Caco-2 (cell line): ENCODE data around the gene GID8. TPM values are rescaled to one million over a fixed set of nuclear protein-coding genes. Genes with fewer than 3 reads are reported as not detected.

Experiments
- BruUV-seq: library from RNA; stranded (reverse); fragments of 400-500 nt; replicated peaks from 2 replicates; lab custom pipeline; 2021; lab: Mats Ljungman, UMichigan
- CTCF ChIA-PET: fragments of 300-600 bp; sonication (Branson Sonifier 250); formaldehyde crosslinking; loops from one replicate; lab custom pipeline; 2022; ENCODE audit warnings: antibody characterized with exemption; lab: Charles Lee
- POLR2A ChIA-PET: fragments of 300-600 bp; sonication (Branson Sonifier 250); formaldehyde crosslinking; loops from one replicate; lab custom pipeline; 2022; ENCODE audit warnings: antibody characterized with exemption; lab: Charles Lee
- DNase-seq, 2 experiments: peaks; one replicate each; pipeline versions ENCODE4 v3.0.0 to v3.0.0-alpha.2; 2020 to 2022
- H3K27me3 ChIP-seq: replicated peaks from 2 replicates; pipeline ENCODE4 v1.6.0; 2011; ENCODE audit warnings: low read length; ENCODE audit not compliant: control insufficient read depth, insufficient read depth
- H3K36me3 ChIP-seq: 2 replicates; pipeline ENCODE4 v1.5.1; 2011; ENCODE audit warnings: low read length; ENCODE audit not compliant: control insufficient read depth, insufficient read depth
- H3K4me1 ChIP-seq: fragments of 250-450 bp; sonication (Bioruptor Pico); 2 replicates; pipeline ENCODE4 v1.5.1; 2020; ENCODE audit warnings: mild to moderate bottlenecking
- H3K4me3 ChIP-seq: 2 replicates; pipeline ENCODE4 v1.5.1; 2011; ENCODE audit warnings: low read depth, mild to moderate bottlenecking, control low read depth, low read length
- H3K9me3 ChIP-seq: fragments of 250-450 bp; sonication (Bioruptor Pico); 2 replicates; pipeline ENCODE4 v1.5.1; 2020; ENCODE audit warnings: mild to moderate bottlenecking, moderate library complexity
- H3K27ac Mint-ChIP-seq: one replicate; pipeline ENCODE4 v1.8.0; 2022; ENCODE audit warnings: mixed read lengths; ENCODE audit not compliant: unreplicated experiment
- H3K27me3 Mint-ChIP-seq: one replicate; pipeline ENCODE4 v1.8.0; 2022; ENCODE audit warnings: mixed read lengths; ENCODE audit not compliant: insufficient read depth, unreplicated experiment
- H3K36me3 Mint-ChIP-seq: one replicate; pipeline ENCODE4 v1.8.0; 2022; ENCODE audit warnings: mild to moderate bottlenecking, mixed read lengths; ENCODE audit not compliant: insufficient read depth, unreplicated experiment
- H3K4me1 Mint-ChIP-seq: one replicate; pipeline ENCODE4 v1.8.0; 2022; ENCODE audit warnings: low read depth, mixed read lengths; ENCODE audit not compliant: unreplicated experiment
- H3K4me3 Mint-ChIP-seq: one replicate; pipeline ENCODE4 v1.8.0; 2022; ENCODE audit warnings: mild to moderate bottlenecking, moderate library complexity, mixed read lengths; ENCODE audit not compliant: unreplicated experiment
- H3K9me3 Mint-ChIP-seq: one replicate; pipeline ENCODE4 v1.8.0; 2022; ENCODE audit warnings: mixed read lengths; ENCODE audit not compliant: unreplicated experiment
- intact Hi-C: fragments of 100-400 bp; cut with micrococcal nuclease; formaldehyde crosslinking; loops from one replicate; pipeline ENCODE4 v1.10.0; 2022; ENCODE audit not compliant: unreplicated experiment
- total RNA-seq: library from RNA; stranded (reverse); gene quantifications from 2 replicates; pipeline ENCODE4 v1.2.3, GENCODE V29; 2022
- TF ChIP-seq, protein P1 (sequence below), 2 experiments: fragments of 200-600 bp in 1 of 2; IDR thresholded peaks; 1 replicate in 1 of 2; 2 replicates in 1 of 2; pipeline versions ENCODE4 v1.5.1 to v1.8.0; 2011 to 2022; ENCODE audit warnings: antibody characterized with exemption in 1 of 2, control low read depth in 1 of 2, inconsistent platforms in 1 of 2, low read depth in 1 of 2, low read length in 1 of 2, mild to moderate bottlenecking in 1 of 2, moderate library complexity in 1 of 2; ENCODE audit not compliant: insufficient read depth in 1 of 2, severe bottlenecking in 1 of 2, unreplicated experiment in 1 of 2

The GID8 gene
- total RNA-seq, 1 experiment from 2014 or later: 133 TPM

GRCh38 chr20:62944184-62944583 is 6.2 kb downstream of the GID8 start:
- peaks cover 6% of the 10 kb centered on the region for H3K4me1 ChIP-seq
- TF ChIP-seq, protein P1, sequence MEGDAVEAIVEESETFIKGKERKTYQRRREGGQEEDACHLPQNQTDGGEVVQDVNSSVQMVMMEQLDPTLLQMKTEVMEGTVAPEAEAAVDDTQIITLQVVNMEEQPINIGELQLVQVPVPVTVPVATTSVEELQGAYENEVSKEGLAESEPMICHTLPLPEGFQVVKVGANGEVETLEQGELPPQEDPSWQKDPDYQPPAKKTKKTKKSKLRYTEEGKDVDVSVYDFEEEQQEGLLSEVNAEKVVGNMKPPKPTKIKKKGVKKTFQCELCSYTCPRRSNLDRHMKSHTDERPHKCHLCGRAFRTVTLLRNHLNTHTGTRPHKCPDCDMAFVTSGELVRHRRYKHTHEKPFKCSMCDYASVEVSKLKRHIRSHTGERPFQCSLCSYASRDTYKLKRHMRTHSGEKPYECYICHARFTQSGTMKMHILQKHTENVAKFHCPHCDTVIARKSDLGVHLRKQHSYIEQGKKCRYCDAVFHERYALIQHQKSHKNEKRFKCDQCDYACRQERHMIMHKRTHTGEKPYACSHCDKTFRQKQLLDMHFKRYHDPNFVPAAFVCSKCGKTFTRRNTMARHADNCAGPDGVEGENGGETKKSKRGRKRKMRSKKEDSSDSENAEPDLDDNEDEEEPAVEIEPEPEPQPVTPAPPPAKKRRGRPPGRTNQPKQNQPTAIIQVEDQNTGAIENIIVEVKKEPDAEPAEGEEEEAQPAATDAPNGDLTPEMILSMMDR (IDR thresholded peaks at IDR 0.05; ENCODE audit: insufficient read depth in 1 of 2, low read depth in 1 of 2, low read length in 1 of 2, severe bottlenecking in 1 of 2, unreplicated experiment in 1 of 2): no peak
- H3K27me3 ChIP-seq: no peaks in the 10 kb centered on the region
- Mint-ChIP-seq H3K27ac (no peak overlapping the region), H3K27me3 (no peaks in the 10 kb centered on the region), H3K4me3 (no peak overlapping the region), H3K4me1 (peaks cover 7% of the 10 kb centered on the region), H3K9me3 (peaks cover 13% of the 10 kb centered on the region), H3K36me3 (peaks cover 88% of the 10 kb centered on the region)
- intact Hi-C loops: no loop called here
- peaks cover 31% of the 10 kb centered on the region for H3K36me3 ChIP-seq
- no peaks in the 10 kb centered on the region for H3K9me3 ChIP-seq
- ChIA-PET CTCF (interaction anchor here (1.0 kb wide), 1 partner anchor 9 kb away, joined by 3 read pairs; no protein-coding TSS in a partner anchor), POLR2A (no interaction called here)
- DNase-seq: peak in 1 of 2 experiments; percentile 33
- BruUV-seq: no TSS peak
- H3K4me3 ChIP-seq: no peak overlapping the region

DNA sequence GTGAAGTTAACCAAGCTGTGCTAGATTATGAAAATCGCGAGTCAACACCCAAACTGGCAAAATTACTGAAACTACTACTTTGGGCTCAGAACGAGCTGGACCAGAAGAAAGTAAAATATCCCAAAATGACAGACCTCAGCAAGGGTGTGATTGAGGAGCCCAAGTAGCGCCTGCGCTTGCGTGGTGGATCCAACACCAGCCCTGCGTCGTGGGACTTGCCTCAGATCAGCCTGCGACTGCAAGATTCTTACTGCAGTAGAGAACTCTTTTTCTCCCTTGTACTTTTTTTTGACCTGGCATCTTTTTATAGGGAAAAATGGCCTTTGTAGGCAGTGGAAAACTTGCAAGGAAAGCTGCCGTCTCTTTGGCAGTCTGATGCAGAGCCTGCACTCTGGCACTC is 6.8 kb downstream of the GID8 start:
- TF ChIP-seq, protein P1 (IDR thresholded peaks at IDR 0.05; ENCODE audit: insufficient read depth in 1 of 2, low read depth in 1 of 2, low read length in 1 of 2, severe bottlenecking in 1 of 2, unreplicated experiment in 1 of 2): no peak
- H3K4me3 Mint-ChIP-seq: no peak overlapping the region
- POLR2A ChIA-PET: no interaction called here

DNA sequence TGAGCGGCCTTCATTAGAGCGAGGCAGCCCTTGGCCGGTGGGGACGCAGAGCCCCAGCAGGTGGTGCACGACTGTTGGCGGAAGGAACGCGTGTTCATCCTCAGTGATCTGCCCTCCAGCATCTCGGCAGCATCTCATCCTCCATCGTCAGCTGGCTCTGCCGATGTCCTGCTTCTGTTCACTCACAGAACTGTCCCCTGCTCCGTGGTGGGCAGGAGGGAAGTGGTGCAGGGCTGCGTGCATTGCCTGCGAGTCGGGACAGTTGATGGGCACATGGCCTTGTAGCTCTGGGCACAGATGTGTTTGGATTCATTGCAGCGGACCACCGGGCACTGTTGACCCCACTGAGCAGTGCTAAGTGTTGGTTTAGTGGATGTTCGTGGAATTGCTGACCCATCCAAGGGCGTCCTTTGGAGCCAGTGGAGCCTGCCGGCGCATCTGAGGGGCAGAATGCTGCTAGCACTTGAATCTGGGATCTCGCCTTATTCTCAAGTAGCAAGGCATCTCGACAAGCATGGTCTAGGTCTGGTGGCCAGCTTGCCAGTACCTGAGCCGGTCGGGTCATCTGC is 7.9 kb downstream of the GID8 start:
- H3K27ac Mint-ChIP-seq: no peak overlapping the region
- ChIA-PET CTCF (no interaction called here), POLR2A (no interaction called here)
- no peaks in the 10 kb centered on the region for H3K27me3 Mint-ChIP-seq
- TF ChIP-seq, protein P1 (IDR thresholded peaks at IDR 0.05; ENCODE audit: insufficient read depth in 1 of 2, low read depth in 1 of 2, low read length in 1 of 2, severe bottlenecking in 1 of 2, unreplicated experiment in 1 of 2): no peak
- DNase-seq: peak in 1 of 2 experiments; percentile 41
- Histone ChIP-seq H3K36me3 (peaks cover 30% of the 10 kb centered on the region), H3K27me3 (no peaks in the 10 kb centered on the region), H3K4me3 (no peak overlapping the region), H3K9me3 (no peaks in the 10 kb centered on the region), H3K4me1 (no peaks in the 10 kb centered on the region)
- no TSS peak for BruUV-seq
- no peak overlapping the region for H3K4me3 Mint-ChIP-seq
- H3K36me3 Mint-ChIP-seq: peaks cover 100% of the 10 kb centered on the region
- H3K9me3 Mint-ChIP-seq: peaks cover 14% of the 10 kb centered on the region
- intact Hi-C loops: no loop called here
- H3K4me1 Mint-ChIP-seq: no peaks in the 10 kb centered on the region

More for the DNA sequence above, 6.8 kb downstream of the GID8 start:
- peaks cover 28% of the 10 kb centered on the region for H3K36me3 ChIP-seq
- H3K9me3 ChIP-seq: no peaks in the 10 kb centered on the region
- DNase-seq: peak in 1 of 2 experiments; percentile 28
- no TSS peak for BruUV-seq
- H3K27me3 ChIP-seq: no peaks in the 10 kb centered on the region
- H3K4me1 ChIP-seq: peaks cover under 1% of the 10 kb centered on the region
- intact Hi-C loops: no loop called here
- no peak overlapping the region for H3K27ac Mint-ChIP-seq
- H3K9me3 Mint-ChIP-seq: peaks cover 14% of the 10 kb centered on the region
- H3K4me3 ChIP-seq: no peak overlapping the region
- H3K36me3 Mint-ChIP-seq: peaks cover 94% of the 10 kb centered on the region
- H3K4me1 Mint-ChIP-seq: peaks cover 2% of the 10 kb centered on the region
- CTCF ChIA-PET: interaction anchor here (1.0 kb wide), 1 partner anchor 8 kb away, joined by 3 read pairs; no protein-coding TSS in a partner anchor
- H3K27me3 Mint-ChIP-seq: no peaks in the 10 kb centered on the region
